Mesothelial cell of epicardium (in vitro differentiated cells): ENCODE results near the gene FAM200C. TPM values are rescaled to one million over a fixed set of nuclear protein-coding genes. Genes with fewer than 3 reads are reported as not detected.

Experiments
- DNase-seq, 2 experiments: peaks; one replicate each; pipeline ENCODE4 v3.0.0; 2021; ENCODE audit warnings: low spot score in 2 of 2; ENCODE audit not compliant: unreplicated experiment in 2 of 2
- H3K27ac Mint-ChIP-seq: 2 replicates; pipeline ENCODE4 v1.8.0; 2021; ENCODE audit warnings: mixed read lengths
- H3K27me3 Mint-ChIP-seq: 2 replicates; pipeline ENCODE4 v1.8.0; 2021; ENCODE audit warnings: low read depth, mixed read lengths
- H3K36me3 Mint-ChIP-seq: 2 replicates; pipeline ENCODE4 v1.8.0; 2021; ENCODE audit warnings: mixed read lengths
- H3K4me1 Mint-ChIP-seq: 2 replicates; pipeline ENCODE4 v1.8.0; 2021; ENCODE audit warnings: mixed read lengths
- H3K4me3 Mint-ChIP-seq: 2 replicates; pipeline ENCODE4 v1.8.0; 2021; ENCODE audit warnings: mild to moderate bottlenecking, moderate library complexity, mixed read lengths
- H3K9me3 Mint-ChIP-seq: 2 replicates; pipeline ENCODE4 v1.8.0; 2021; ENCODE audit warnings: mixed read lengths
- total RNA-seq: library from RNA; stranded (reverse); gene quantifications from 3 replicates; pipeline ENCODE4 v1.2.1, GENCODE V29; 2021
- TF ChIP-seq, protein P1 (sequence below): fragments of 200-600 bp; sonication (generic); IDR thresholded peaks from one replicate; pipeline ENCODE4 v1.5.0; 2021; ENCODE audit warnings: antibody characterized with exemption; ENCODE audit not compliant: unreplicated experiment

FAM200C gene
- total RNA-seq, 1 donor from 2014 or later: 6.6 TPM

DNA sequence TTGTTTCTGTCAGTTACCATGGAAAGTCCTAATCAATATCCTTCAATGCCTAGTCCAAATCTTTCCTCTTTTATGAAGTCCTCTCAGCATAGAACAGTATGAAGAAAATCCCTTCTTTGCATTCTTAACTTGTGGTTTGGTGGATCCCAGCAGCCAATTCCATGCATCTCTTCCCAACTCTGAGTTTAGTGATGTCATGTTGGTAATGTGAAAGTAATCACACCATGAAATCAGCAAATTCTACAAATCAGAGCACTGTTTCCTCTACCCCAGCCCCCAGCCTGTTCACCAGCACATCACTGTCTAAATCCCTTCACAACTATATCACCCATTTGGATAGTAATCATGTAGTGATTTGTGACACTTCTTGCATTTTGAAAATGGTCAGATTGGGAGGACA, 24.7 kb downstream of the FAM200C start:
- Mint-ChIP-seq H3K4me1 (peaks cover 7% of the 10 kb centered on the region), H3K36me3 (no peaks in the 10 kb centered on the region), H3K27ac (no peak overlapping the region), H3K27me3 (peaks cover 60% of the 10 kb centered on the region), H3K9me3 (no peaks in the 10 kb centered on the region), H3K4me3 (no peak overlapping the region)
- TF ChIP-seq, protein P1, sequence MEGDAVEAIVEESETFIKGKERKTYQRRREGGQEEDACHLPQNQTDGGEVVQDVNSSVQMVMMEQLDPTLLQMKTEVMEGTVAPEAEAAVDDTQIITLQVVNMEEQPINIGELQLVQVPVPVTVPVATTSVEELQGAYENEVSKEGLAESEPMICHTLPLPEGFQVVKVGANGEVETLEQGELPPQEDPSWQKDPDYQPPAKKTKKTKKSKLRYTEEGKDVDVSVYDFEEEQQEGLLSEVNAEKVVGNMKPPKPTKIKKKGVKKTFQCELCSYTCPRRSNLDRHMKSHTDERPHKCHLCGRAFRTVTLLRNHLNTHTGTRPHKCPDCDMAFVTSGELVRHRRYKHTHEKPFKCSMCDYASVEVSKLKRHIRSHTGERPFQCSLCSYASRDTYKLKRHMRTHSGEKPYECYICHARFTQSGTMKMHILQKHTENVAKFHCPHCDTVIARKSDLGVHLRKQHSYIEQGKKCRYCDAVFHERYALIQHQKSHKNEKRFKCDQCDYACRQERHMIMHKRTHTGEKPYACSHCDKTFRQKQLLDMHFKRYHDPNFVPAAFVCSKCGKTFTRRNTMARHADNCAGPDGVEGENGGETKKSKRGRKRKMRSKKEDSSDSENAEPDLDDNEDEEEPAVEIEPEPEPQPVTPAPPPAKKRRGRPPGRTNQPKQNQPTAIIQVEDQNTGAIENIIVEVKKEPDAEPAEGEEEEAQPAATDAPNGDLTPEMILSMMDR: no peak
- no peak for DNase-seq

DNA sequence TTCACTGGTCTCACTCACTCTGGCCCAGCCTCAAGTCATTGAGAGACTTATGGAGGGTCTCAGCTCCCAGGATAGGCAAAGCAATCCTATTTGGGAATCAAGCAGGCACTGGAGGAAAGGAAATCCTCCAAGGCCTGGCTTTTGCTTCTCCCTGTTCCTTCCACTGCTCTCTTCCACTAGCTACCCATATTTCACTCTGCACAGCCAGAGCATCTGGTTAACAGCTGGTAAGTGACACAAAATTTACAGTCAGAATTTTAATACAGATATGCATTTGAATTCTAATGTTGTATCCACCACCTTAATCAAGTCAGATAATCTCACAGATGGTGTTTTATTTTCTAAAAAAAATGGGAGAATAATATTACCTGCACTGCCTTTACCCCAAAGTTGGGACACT, 28.6 kb downstream of the FAM200C start:
- Mint-ChIP-seq H3K27ac (peak overlapping the region; percentile 5), H3K4me3 (peak overlapping the region; percentile 61), H3K4me1 (peaks cover 8% of the 10 kb centered on the region), H3K9me3 (peaks cover 12% of the 10 kb centered on the region), H3K36me3 (peaks cover 3% of the 10 kb centered on the region), H3K27me3 (peaks cover 72% of the 10 kb centered on the region)
- no peak for DNase-seq
- TF ChIP-seq, protein P1: no peak

DNA sequence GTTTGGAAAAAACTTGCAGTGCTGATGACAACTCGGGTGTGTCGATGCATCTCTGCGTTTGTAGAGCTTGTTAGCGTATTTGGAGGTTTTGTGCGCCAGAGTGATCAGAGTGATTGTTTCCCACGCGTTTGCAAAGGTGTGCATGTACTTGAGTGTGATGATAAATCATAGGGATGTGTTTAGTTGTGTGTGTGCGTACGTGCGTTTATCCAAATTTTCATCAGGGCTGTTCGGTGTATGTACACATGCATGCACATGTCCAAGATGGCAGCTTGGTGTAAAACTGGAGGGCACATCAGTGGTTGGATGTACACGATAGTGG, 29.2 kb downstream of the FAM200C start:
- peaks cover 12% of the 10 kb centered on the region for H3K9me3 Mint-ChIP-seq
- H3K36me3 Mint-ChIP-seq: peaks cover 3% of the 10 kb centered on the region
- TF ChIP-seq, protein P1: no peak
- H3K27me3 Mint-ChIP-seq: peaks cover 67% of the 10 kb centered on the region
- H3K4me1 Mint-ChIP-seq: peaks cover 8% of the 10 kb centered on the region
- no peak for DNase-seq
- H3K4me3 Mint-ChIP-seq: peak overlapping the region; percentile 61
- H3K27ac Mint-ChIP-seq: peak overlapping the region; percentile 28

DNA sequence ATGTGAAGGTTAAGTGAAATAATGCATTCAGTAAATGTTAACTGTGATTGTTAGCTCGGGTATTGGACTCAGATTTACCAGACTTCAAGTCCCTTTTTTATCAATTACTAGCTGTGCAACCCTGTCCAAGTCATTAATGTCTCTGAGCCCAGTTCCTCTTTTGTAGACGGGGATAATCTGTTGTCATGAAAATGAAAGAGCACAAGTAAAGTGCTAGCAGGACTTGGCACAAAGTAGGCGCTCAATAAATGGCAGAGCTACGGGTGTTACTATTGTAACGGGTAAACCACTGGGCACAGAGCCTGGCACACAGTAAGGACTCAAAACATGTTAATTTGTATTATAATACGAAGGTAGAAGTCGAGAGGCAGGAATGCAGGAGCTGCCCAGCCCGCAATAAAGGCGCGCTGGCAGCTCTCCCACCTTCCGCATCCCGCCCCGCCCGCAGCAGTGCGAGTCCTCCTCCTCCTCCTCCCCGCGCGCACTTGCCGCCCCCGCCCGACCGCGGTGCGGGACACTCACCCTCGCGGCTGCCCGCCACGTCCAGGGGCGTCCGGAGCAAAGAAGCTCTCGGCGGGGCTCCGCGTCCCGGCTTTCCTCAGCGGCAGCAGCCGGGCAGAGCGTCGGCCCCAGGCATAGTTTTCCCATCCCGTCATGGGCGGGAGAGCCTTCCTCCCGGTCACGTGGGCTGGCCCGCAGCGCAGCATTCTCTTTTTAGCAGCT, 29.7 kb downstream of the FAM200C start, which contains the start of gene C1QTNF2:
Gene C1QTNF2 (minus strand): TSS at position 637 of the 723 bp plus-strand sequence. CDS start 15,615 bp downstream, outside the sequence.
- TF ChIP-seq, protein P1: no peak
- Mint-ChIP-seq H3K27me3 (peaks cover 64% of the 10 kb centered on the region), H3K4me3 (peak within 1 kb of the TSS; percentile 61), H3K27ac (peak within 1 kb of the TSS; percentile 28), H3K4me1 (peaks cover 8% of the 10 kb centered on the region), H3K36me3 (peaks cover 3% of the 10 kb centered on the region), H3K9me3 (peaks cover 12% of the 10 kb centered on the region)
- DNase-seq: peak; percentile 47 to 69

DNA sequence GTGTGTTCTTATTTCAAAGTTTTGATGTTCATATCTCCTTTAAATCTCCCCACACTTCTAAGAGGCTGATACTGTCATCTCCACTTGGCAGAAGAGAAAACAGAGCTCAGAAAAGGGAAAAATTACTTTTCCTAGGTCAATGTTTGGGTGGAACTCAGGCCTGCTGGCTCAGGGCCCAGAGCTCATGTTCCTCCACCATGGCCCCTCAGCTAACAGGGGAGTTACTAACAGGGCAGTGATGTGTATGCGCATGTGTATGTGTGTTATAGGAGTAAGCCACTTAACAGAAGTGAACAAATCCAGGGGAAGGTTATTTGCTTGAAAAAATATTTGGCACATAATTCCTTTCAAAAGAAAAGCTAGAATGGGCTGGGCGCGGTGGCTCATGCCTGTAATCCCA, 32.0 kb downstream of the FAM200C start:
- no peak for DNase-seq
- peaks cover 42% of the 10 kb centered on the region for H3K27me3 Mint-ChIP-seq

More for the DNA sequence above, 32.0 kb downstream of the FAM200C start:
- Mint-ChIP-seq H3K4me1 (peaks cover 17% of the 10 kb centered on the region), H3K27ac (no peak overlapping the region), H3K36me3 (peaks cover 3% of the 10 kb centered on the region), H3K9me3 (peaks cover 12% of the 10 kb centered on the region), H3K4me3 (no peak overlapping the region)
- TF ChIP-seq, protein P1: no peak
